Left renal cortex interstitium (tissue), 4 donors: ENCODE results near the gene GNPTAB. TPM values are rescaled to one million over a fixed set of nuclear protein-coding genes. Genes with fewer than 3 reads are reported as not detected.
A peak's percentile ranks its signal among the peaks of the same experiment; 100 is the strongest.

Experiments used
- DNase-seq, 4 donors: peaks; one replicate each; pipeline ENCODE4 v3.0.0-alpha.2; 2013; ENCODE audit warnings: low read depth in 4 of 4, low spot score in 2 of 4, missing footprints in 1 of 4
- polyA plus RNA-seq, 4 donors: library from polyadenylated mRNA; unstranded; fragments of 120-200 nt; gene quantifications; one replicate each; pipeline ENCODE4 v1.2.1, GENCODE V29; 2013; ENCODE audit not compliant: insufficient read length in 4 of 4

GNPTAB gene
- polyA plus RNA-seq, 4 donors: 31.8 to 39.2 (median 35.8) TPM

DNA sequence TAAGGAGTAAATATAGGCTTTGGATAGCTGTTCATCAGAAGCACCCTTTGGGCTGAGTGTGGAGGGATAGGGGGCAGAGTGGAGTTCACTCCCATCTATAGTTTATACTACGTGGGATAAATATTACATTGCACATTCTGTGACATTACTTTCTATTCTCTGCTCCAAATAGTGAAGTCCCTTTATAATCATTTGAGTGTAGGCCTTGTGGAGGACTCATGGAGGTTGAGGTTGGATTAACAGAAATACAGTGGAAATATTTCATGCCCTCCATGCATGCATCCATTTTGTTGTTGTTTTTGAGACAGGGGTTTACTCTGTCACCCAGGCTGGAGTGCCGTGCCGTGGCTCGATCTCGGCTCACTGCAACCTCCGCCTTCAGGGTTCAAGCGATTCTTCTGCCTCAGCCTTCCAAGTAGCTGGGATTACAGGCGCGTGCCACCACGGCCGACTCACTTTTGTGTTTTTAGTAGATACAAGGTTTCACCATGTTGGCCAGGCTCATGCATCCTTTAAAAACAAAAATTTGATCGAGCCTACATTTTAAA lies 131.9 kb downstream of the GNPTAB start:
- DNase-seq: peak in 2 of 4 donors; percentile 8 to 17

DNA sequence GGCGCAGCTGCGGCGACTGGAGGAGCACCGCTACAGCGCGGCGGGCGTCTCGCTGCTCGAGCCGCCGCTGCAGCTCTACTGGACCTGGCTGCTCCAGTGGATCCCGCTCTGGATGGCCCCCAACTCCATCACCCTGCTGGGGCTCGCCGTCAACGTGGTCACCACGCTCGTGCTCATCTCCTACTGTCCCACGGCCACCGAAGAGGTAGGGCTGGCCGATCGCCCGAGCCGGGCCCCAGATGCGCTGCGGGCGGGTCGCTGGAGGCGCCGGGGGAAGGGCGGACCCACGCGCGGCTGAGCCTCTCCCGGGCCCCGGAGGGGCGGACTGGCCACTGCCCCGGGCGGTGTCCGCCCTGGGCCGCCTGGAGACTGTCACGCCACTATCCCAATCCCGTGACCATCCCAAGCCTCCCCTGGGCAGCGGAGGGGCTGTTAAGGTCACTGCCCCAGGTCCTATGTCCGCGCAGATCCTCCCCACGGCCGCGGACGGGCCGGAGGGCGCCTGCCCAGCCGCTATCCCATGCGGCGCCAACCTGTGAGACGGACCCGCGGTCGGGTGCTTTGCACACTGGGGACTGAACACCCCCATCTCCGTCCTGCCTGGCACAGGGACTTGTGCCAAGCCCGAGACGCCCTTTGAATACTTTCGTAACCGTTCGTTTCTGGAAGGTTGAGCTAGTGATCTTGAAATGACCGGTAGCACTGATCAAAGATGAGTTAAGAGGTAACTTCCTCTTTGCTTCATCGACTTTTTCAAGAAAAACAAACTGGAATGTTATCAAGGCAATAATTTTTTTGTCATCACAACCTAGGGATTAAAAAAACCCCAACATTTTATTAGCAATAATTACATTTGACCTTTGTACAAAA lies 132.6 kb downstream of the GNPTAB start:
- peak in 2 of 4 donors; percentile 17 to 29 for DNase-seq

DNA sequence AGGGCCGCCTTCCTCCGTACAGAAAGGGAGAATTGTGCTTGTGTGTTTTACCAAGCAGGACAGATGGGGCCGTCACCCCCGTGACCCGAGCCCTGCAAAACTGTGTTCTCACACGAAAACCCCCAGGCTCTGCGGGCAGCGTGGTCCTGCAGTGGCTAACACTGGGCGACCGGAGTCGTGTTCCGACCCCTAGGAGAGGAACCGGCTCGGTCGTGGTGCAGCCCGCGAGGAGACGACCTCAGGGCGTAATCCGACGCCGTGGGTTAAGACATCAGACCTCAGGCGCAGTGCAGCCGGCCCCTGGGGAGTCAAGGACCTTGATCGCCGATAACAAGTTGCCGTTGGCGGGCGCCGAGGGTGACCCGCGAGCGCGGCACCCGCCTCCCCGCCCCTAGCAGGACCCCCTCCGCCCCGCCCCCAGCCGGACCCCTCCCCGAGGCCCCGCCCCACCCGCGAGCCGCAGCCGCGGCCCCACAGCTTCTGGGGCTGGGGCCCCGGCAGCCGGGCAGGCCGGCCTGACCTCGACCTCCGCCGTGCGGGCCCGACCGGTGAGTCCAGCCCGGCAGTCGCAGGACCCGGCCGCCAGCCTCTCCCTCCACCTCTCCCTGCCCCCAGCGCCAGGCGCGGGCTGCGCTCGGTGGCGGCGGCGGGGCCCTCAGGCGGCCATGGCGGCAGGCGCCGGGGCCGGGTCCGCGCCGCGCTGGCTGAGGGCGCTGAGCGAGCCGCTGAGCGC lies 133.4 kb downstream of the GNPTAB start, which contains the start of gene CHPT1:
Gene CHPT1, plus strand, starts transcription at position 444 of the 733 bp plus-strand sequence. Its CDS starts 222 bp downstream, at position 666.
- DNase-seq: peak in 2 of 4 donors; percentile 31 to 49

GRCh38 chr12:101696251-101697196 lies 134.2 kb downstream of the GNPTAB start:
- no peak for DNase-seq

- DNase-seq: no peak
These were observed 135.1 kb downstream of the GNPTAB start for GRCh38 chr12:101695706-101696105.

Other genes with a start within 250 kb of the GNPTAB start
- gene MYBPC1, start 236.0 kb downstream of the GNPTAB start, polyA plus RNA-seq: under 1 TPM in 1 of 4 donors, not detected in 3; 0.33 TPM
- gene CHPT1, start 133.3 kb downstream of the GNPTAB start, polyA plus RNA-seq: 10 to 100 TPM; 38.5 to 45.5 (median 43.3) TPM
- gene SYCP3, start 91.5 kb downstream of the GNPTAB start, polyA plus RNA-seq: 1 to 10 TPM in 2 of 4 donors, under 1 TPM in 2; 0.07 to 2.2 (median 1.2) TPM
- 10 to 100 TPM; 16.2 to 19.7 (median 19.1) TPM for gene DRAM1, start 46.6 kb upstream of the GNPTAB start, polyA plus RNA-seq
- 10 to 100 TPM; 50.8 to 65.2 (median 52.4) TPM for gene WASHC3, start 231.0 kb upstream of the GNPTAB start, polyA plus RNA-seq